Left lobe of liver (tissue), 1 donor: ENCODE results near the gene DTHD1. TPM values are rescaled to one million over a fixed set of nuclear protein-coding genes. Genes with fewer than 3 reads are reported as not detected.

ENCODE experiments used
- total RNA-seq: library from RNA; stranded (reverse); gene quantifications from one replicate; pipeline ENCODE4 v1.2.1, GENCODE V29; 2021
- donor health status: DM: no; HTN: yes; CAD: no.

The DTHD1 gene
- total RNA-seq, 1 donor from 2014 or later: 0.05 TPM

Other genes with a start within 250 kb of the DTHD1 start
- gene ARAP2, start 37.1 kb upstream of the DTHD1 start, total RNA-seq: 7.4 TPM